ENCODE data around the gene ADGRD1. TPM values are rescaled to one million over a fixed set of nuclear protein-coding genes. Genes with fewer than 3 reads are reported as not detected.

The ADGRD1 gene
- total RNA-seq, 3 donors from 2014 or later, result 11.6 to 47.5 (median 18.7) TPM

DNA sequence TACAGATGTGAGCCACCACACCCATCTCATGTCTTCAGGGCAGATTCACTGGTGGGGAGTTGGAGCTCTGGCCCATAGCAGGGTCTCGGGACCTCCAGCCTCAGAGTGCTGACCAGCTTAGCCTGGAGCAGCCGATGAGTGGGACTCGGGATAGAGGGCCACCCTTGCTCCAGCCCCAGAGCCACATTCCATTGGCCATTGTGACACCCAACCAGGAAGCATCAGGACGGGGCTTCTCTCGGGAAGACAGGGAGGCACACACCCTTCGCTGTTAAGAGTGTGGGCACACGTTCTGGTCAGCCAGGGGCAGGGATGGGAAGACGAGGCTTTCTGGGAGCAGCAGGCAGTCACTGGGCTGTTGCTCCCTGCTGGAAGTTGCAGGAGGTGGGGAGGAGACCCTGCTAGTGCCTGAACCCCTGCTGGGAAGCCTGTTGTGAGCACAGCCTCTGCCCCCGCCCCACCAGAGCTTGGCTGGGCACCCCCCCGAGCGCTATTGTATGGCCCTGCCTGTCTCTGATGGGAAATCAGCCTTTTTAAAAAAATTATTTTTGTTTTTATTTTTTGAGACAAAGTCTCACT lies 1.6 kb downstream of the ADGRD1 start:
- Histone ChIP-seq H3K36me3 (no peaks in the 10 kb centered on the region), H3K4me1 (no peaks in the 10 kb centered on the region), H3K27me3 (peaks cover 0 to 15% of the 10 kb centered on the region in 2 donors), H3K27ac (no peak overlapping the region), H3K9me3 (no peaks in the 10 kb centered on the region), H3K4me3 (peak overlapping the region; percentile 41 to 65 (median 44))
- no peak for DNase-seq (ENCODE audit: low spot score in 2 of 2)
- TF ChIP-seq, protein P1, sequence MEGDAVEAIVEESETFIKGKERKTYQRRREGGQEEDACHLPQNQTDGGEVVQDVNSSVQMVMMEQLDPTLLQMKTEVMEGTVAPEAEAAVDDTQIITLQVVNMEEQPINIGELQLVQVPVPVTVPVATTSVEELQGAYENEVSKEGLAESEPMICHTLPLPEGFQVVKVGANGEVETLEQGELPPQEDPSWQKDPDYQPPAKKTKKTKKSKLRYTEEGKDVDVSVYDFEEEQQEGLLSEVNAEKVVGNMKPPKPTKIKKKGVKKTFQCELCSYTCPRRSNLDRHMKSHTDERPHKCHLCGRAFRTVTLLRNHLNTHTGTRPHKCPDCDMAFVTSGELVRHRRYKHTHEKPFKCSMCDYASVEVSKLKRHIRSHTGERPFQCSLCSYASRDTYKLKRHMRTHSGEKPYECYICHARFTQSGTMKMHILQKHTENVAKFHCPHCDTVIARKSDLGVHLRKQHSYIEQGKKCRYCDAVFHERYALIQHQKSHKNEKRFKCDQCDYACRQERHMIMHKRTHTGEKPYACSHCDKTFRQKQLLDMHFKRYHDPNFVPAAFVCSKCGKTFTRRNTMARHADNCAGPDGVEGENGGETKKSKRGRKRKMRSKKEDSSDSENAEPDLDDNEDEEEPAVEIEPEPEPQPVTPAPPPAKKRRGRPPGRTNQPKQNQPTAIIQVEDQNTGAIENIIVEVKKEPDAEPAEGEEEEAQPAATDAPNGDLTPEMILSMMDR (IDR thresholded peaks at IDR 0.05), result no peak
- no peak for TF ChIP-seq POLR2AphosphoS5 (IDR thresholded peaks at IDR 0.05)
- TF ChIP-seq POLR2A (IDR thresholded peaks at IDR 0.05), result no peak
- intact Hi-C loops (cut with DNase I; ENCODE audit: low total_unique reads), result no loop called here

DNA sequence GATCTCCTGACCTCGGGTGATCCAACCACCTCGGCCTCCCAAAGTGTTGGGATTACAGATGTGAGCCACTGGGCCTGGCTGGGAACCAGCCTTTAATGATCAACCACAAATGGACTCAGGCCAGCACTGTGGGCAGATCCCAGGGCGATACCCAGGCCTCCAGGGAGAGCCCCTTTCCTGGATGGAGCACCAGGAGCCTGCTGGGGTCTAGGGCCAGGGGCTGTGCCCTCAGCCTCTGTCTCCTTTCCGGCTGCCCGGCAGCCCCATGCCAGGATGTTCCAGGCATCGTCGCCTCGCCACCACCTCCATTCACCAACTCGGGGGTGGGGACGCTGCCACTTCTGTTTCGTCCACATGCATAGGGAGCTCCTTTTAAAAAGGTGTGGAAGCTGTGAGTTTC lies 2.3 kb downstream of the ADGRD1 start:
- no peak for DNase-seq (ENCODE audit: low spot score in 2 of 2)
- Histone ChIP-seq H3K27ac (no peak overlapping the region), H3K36me3 (no peaks in the 10 kb centered on the region), H3K4me1 (no peaks in the 10 kb centered on the region), H3K9me3 (no peaks in the 10 kb centered on the region), H3K27me3 (peaks cover 0 to 15% of the 10 kb centered on the region in 2 donors), H3K4me3 (peak overlapping the region in 2 of 3 donors; percentile 7 to 65)
- TF ChIP-seq POLR2A (IDR thresholded peaks at IDR 0.05) (no peak), POLR2AphosphoS5 (IDR thresholded peaks at IDR 0.05) (no peak)
- TF ChIP-seq, protein P1 (IDR thresholded peaks at IDR 0.05), result no peak
- intact Hi-C loops (cut with DNase I; ENCODE audit: low total_unique reads), result no loop called here

DNA sequence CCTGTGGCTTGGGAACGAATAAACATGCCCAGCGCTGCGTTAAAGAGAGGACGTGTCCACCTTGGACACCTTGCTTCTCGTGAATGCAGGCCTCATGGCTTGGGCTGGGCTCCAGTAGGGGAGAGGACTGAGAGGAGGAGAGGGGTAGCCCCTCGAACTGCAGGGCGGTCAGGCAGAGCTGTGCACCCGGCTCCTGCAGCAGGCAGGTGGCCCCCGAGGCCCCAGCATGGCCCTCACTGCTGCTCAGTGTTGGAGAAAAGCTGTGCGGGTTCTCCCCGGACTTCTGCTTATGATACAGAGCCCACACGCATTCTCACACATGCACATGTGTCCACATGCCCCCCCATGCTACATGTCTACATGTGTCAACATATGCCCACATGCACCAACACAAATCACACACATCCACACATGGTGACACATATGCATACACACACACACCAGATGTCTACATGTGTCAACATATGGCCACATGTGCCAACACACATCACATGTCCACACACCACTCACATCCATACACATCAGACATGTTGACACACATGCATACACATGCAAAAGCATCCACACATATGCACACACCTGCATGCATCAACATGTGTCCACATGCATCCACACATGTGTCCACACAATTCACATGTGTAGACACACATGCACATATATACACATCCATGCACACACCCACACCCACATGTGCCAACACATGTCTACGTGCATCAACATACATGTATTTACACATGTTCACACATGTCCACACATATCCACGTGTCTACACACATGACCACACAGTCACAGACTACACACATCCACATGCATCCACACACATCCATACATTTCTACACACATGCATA lies 3.0 kb downstream of the ADGRD1 start:
- no peaks in the 10 kb centered on the region for H3K9me3 ChIP-seq
- H3K4me1 ChIP-seq, result no peaks in the 10 kb centered on the region
- no peak overlapping the region for H3K27ac ChIP-seq
- H3K4me3 ChIP-seq, result peak overlapping the region in 2 of 3 donors; percentile 7 to 65
- DNase-seq (ENCODE audit: low spot score in 2 of 2), result no peak
- no peaks in the 10 kb centered on the region for H3K36me3 ChIP-seq
- TF ChIP-seq, protein P1 (IDR thresholded peaks at IDR 0.05), result no peak
- TF ChIP-seq POLR2A (IDR thresholded peaks at IDR 0.05) (no peak), POLR2AphosphoS5 (IDR thresholded peaks at IDR 0.05) (no peak)
- H3K27me3 ChIP-seq, result peaks cover 0 to 14% of the 10 kb centered on the region in 2 donors
- intact Hi-C loops (cut with DNase I; ENCODE audit: low total_unique reads), result no loop called here

DNA sequence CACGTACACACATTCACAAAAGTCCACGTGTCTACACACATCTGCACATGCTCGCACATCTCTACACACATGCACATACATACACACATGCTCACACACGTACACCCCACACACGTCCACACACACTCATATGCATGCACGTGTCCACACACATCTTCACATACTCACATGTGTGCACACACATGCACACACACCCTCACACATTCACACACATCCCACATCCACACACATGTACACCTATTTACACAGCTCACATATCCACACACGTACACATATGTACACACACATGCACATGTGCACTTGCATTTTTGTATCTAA lies 3.6 kb downstream of the ADGRD1 start:
- Histone ChIP-seq H3K36me3 (no peaks in the 10 kb centered on the region), H3K4me1 (no peaks in the 10 kb centered on the region), H3K27me3 (peaks cover 0 to 12% of the 10 kb centered on the region in 2 donors), H3K27ac (no peak overlapping the region), H3K4me3 (peak overlapping the region in 1 of 3 donors; percentile 12), H3K9me3 (no peaks in the 10 kb centered on the region)
- DNase-seq (ENCODE audit: low spot score in 2 of 2), result no peak
- intact Hi-C loops (cut with DNase I; ENCODE audit: low total_unique reads), result no loop called here
- TF ChIP-seq, protein P1 (IDR thresholded peaks at IDR 0.05), result no peak
- no peak for TF ChIP-seq POLR2AphosphoS5 (IDR thresholded peaks at IDR 0.05)
- TF ChIP-seq POLR2A (IDR thresholded peaks at IDR 0.05), result no peak

DNA sequence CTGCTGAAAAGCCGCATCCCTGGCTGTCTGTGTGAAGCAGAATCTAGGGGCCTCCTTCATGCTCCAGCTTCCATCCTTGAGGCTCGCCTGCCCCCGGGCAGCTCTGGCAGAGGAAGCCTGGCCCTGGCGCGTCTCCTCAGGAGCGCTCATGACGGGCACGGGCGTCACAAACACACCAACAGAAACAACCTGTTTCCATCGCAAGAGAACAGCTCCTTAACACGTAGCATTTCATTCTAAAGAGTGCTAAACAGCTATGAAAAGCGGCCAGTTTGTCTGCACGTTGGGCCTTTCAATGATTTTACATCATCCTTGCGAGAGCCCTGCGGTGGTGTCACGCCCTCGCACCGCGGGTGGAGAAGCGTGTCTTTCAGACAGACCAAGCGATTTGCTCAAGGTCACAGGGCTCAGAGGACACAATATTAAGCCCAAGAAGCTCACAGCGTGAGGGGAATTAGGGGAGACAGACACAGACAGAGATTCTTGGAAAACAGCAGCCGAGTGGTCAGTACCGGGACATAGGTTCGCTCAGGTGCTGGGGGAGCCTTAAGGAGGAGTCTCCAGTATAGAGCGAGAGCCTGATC lies 4.9 kb downstream of the ADGRD1 start:
- Histone ChIP-seq H3K9me3 (no peaks in the 10 kb centered on the region), H3K4me1 (no peaks in the 10 kb centered on the region), H3K27ac (no peak overlapping the region), H3K27me3 (peaks cover 0 to 12% of the 10 kb centered on the region in 2 donors), H3K4me3 (no peak overlapping the region), H3K36me3 (no peaks in the 10 kb centered on the region)
- intact Hi-C loops (cut with DNase I; ENCODE audit: low total_unique reads), result loop anchor here (1.0 kb wide), 1 partner anchor 27 kb away; no protein-coding TSS in a partner anchor
- no peak for DNase-seq (ENCODE audit: low spot score in 2 of 2)
- TF ChIP-seq POLR2A (IDR thresholded peaks at IDR 0.05), result no peak
- no peak for TF ChIP-seq POLR2AphosphoS5 (IDR thresholded peaks at IDR 0.05)
- TF ChIP-seq, protein P1 (IDR thresholded peaks at IDR 0.05), result no peak

Data from breast epithelium (tissue), 4 donors.